ENCODE results near the gene PLEKHA5. TPM values are rescaled to one million over a fixed set of nuclear protein-coding genes. Genes with fewer than 3 reads are reported as not detected.
"Not testable (repeated sequence)": the region's sequence is repeated elsewhere in the genome, so short reads cannot be mapped to it uniquely, and the experiment has no call there.

PLEKHA5 gene
- total RNA-seq, 1 experiment from 2014 or later = 14.0 TPM

- no peak for DNase-seq (ENCODE audit: low spot score)
- intact Hi-C loops (cut with micrococcal nuclease; ENCODE audit: unreplicated experiment) = no loop called here
- Histone ChIP-seq H3K27ac (ENCODE audit: low read depth, low read length, poor library complexity, severe bottlenecking) (no peak overlapping the region), H3K4me1 (ENCODE audit: insufficient read depth, low read length, poor library complexity, severe bottlenecking) (no peaks in the 10 kb centered on the region), H3K36me3 (ENCODE audit: insufficient read depth, low read length, poor library complexity, severe bottlenecking) (no peaks in the 10 kb centered on the region), H3K9me3 (ENCODE audit: low read depth, low read length, poor library complexity, severe bottlenecking) (no peaks in the 10 kb centered on the region), H3K27me3 (replicated peaks; ENCODE audit: insufficient read depth, low read depth, low read length, poor library complexity) (no peaks in the 10 kb centered on the region), H3K4me3 (ENCODE audit: low read depth, low read length, poor library complexity, severe bottlenecking) (no peak overlapping the region)
- BruUV-seq (replicated peaks) = no TSS peak
- ChIA-PET POLR2A (ENCODE audit: low non-redundant PET) (no interaction called here), CTCF (no interaction called here)
- TF ChIP-seq EZH2 (IDR thresholded peaks at IDR 0.05; ENCODE audit: borderline replicate concordance, low read depth, low read length, poor library complexity, severe bottlenecking) = no peak
- TF ChIP-seq CTCF (conservative IDR thresholded peaks at IDR 0.05; ENCODE audit: low read depth, low read length) = no peak
These were observed 269.1 kb downstream of the PLEKHA5 start for GRCh38 chr12:19398376-19399363.

DNA sequence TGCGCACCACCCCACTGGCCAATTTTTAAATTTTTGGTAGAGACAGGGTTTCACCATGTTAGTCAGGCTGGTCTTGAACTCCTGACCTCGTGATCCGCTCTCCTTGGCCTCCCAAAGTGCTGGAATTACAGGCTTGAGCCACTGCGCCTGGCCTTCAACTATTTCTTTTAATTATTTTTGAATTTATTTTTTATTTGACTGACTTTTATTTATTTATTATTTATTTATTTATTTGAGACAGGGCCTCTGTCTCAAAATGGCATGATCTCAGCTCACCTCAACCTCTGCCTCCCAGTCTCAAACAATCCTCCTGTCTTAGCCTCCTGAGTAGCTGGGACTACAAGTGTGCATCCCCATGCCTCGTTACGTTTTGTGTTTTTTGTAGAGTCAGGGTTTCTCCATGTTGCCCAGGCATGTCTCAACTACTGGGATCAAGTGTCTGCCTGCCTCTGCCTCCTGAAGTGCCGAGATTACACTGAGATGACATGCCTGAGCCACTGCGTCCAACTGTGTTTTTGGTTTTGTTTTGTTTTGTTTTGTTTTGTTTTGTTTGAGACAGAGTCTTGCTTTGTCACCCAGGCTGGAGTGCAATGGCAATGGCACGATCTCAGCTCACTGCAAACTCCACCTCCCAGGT, 271.2 kb downstream of the PLEKHA5 start:
- H3K27ac ChIP-seq (ENCODE audit: low read depth, low read length, poor library complexity, severe bottlenecking); H3K9me3 ChIP-seq (ENCODE audit: low read depth, low read length, poor library complexity, severe bottlenecking); H3K27me3 ChIP-seq (replicated peaks; ENCODE audit: insufficient read depth, low read depth, low read length, poor library complexity); H3K36me3 ChIP-seq (ENCODE audit: insufficient read depth, low read length, poor library complexity, severe bottlenecking); intact Hi-C loops (cut with micrococcal nuclease; ENCODE audit: unreplicated experiment); BruUV-seq (replicated peaks); H3K4me1 ChIP-seq (ENCODE audit: insufficient read depth, low read length, poor library complexity, severe bottlenecking); DNase-seq (ENCODE audit: low spot score); POLR2A ChIA-PET (ENCODE audit: low non-redundant PET); H3K4me3 ChIP-seq (ENCODE audit: low read depth, low read length, poor library complexity, severe bottlenecking); CTCF ChIA-PET: not testable (repeated sequence)

DNA sequence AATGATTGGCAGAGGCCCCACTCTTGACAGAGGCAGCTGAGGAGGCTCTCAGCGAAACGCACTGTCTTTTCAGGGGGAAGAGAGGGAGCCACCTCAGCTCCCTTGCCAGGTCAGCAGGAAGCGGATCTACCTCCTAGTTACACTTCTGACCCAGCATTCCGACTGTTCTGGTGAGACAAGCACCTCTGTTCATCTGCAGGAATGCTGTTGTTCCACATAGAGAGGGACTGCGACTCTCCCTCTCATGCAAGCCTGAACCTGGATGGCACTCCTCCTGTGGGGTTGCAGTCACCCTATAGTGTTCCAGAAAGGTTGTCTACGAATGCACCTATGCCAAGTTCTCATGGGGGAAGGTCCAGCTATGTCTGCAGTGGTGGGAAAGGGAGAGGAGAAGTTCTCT, 272.7 kb downstream of the PLEKHA5 start:
- TF ChIP-seq CTCF (conservative IDR thresholded peaks at IDR 0.05; ENCODE audit: low read depth, low read length) (no peak), EZH2 (IDR thresholded peaks at IDR 0.05; ENCODE audit: borderline replicate concordance, low read depth, low read length, poor library complexity, severe bottlenecking) (no peak)
- H3K36me3 ChIP-seq (ENCODE audit: insufficient read depth, low read length, poor library complexity, severe bottlenecking) = no peaks in the 10 kb centered on the region
- POLR2A ChIA-PET (ENCODE audit: low non-redundant PET) = no interaction called here
- H3K9me3 ChIP-seq (ENCODE audit: low read depth, low read length, poor library complexity, severe bottlenecking) = no peaks in the 10 kb centered on the region
- H3K27ac ChIP-seq (ENCODE audit: low read depth, low read length, poor library complexity, severe bottlenecking) = no peak overlapping the region
- H3K4me1 ChIP-seq (ENCODE audit: insufficient read depth, low read length, poor library complexity, severe bottlenecking) = no peaks in the 10 kb centered on the region
- DNase-seq (ENCODE audit: low spot score) = no peak
- no peak overlapping the region for H3K4me3 ChIP-seq (ENCODE audit: low read depth, low read length, poor library complexity, severe bottlenecking)
- no TSS peak for BruUV-seq (replicated peaks)
- CTCF ChIA-PET = no interaction called here
- no peaks in the 10 kb centered on the region for H3K27me3 ChIP-seq (replicated peaks; ENCODE audit: insufficient read depth, low read depth, low read length, poor library complexity)
- intact Hi-C loops (cut with micrococcal nuclease; ENCODE audit: unreplicated experiment) = no loop called here

Data from A673 (cell line).